ENCODE data around the gene SSX2IP.

GRCh38 chr1:84689514-84690396 is 506 bp downstream of the SSX2IP start:
- TF ChIP-seq, protein P1, sequence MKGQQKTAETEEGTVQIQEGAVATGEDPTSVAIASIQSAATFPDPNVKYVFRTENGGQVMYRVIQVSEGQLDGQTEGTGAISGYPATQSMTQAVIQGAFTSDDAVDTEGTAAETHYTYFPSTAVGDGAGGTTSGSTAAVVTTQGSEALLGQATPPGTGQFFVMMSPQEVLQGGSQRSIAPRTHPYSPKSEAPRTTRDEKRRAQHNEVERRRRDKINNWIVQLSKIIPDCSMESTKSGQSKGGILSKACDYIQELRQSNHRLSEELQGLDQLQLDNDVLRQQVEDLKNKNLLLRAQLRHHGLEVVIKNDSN (IDR thresholded peaks at IDR 0.05) = no peak
- peak; percentile 53; the same call in 1 of the 2 replicates for TF ChIP-seq NFIC (IDR thresholded peaks at IDR 0.05)
- TF ChIP-seq EP300 (IDR thresholded peaks at IDR 0.05; ENCODE audit: borderline replicate concordance) = peak; percentile 48; the same call in 1 of the 2 replicates
- no peak for TF ChIP-seq RAD21 (IDR thresholded peaks at IDR 0.05; ENCODE audit: low read depth)
- TF ChIP-seq CREB1 (IDR thresholded peaks at IDR 0.05; ENCODE audit: low read depth) = peak; percentile 53; the same call in 1 of the 2 replicates
- TF ChIP-seq, protein P2, sequence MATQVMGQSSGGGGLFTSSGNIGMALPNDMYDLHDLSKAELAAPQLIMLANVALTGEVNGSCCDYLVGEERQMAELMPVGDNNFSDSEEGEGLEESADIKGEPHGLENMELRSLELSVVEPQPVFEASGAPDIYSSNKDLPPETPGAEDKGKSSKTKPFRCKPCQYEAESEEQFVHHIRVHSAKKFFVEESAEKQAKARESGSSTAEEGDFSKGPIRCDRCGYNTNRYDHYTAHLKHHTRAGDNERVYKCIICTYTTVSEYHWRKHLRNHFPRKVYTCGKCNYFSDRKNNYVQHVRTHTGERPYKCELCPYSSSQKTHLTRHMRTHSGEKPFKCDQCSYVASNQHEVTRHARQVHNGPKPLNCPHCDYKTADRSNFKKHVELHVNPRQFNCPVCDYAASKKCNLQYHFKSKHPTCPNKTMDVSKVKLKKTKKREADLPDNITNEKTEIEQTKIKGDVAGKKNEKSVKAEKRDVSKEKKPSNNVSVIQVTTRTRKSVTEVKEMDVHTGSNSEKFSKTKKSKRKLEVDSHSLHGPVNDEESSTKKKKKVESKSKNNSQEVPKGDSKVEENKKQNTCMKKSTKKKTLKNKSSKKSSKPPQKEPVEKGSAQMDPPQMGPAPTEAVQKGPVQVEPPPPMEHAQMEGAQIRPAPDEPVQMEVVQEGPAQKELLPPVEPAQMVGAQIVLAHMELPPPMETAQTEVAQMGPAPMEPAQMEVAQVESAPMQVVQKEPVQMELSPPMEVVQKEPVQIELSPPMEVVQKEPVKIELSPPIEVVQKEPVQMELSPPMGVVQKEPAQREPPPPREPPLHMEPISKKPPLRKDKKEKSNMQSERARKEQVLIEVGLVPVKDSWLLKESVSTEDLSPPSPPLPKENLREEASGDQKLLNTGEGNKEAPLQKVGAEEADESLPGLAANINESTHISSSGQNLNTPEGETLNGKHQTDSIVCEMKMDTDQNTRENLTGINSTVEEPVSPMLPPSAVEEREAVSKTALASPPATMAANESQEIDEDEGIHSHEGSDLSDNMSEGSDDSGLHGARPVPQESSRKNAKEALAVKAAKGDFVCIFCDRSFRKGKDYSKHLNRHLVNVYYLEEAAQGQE (IDR thresholded peaks at IDR 0.05; ENCODE audit: low read depth) = no peak
- TF ChIP-seq CEBPB (IDR thresholded peaks at IDR 0.05) = no peak

Data from Ishikawa (cell line).